ENCODE measurements around the gene TAP1.

TAP1 gene

DNA sequence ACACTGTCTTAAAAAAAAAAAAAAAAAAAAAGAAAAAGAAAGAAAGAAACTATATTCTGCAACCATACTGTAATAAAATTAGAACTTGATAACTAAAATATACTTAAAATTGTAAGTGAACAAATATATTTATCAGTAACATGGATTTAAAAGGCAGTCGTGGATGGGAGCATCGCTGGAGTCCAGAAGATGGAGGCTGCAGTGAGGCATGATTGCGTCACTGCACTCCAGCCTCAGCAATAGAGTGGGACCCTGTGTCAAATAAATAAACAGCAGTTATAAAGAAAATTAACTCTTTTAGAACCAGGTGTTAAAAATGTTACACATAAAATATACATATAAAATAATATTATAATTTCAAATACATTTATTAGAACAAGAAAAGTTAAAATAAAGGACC, 9.2 kb upstream of the TAP1 start:
- no peak for DNase-seq (ENCODE audit: low read depth in 2 of 2)
- no peak overlapping the region for H3K4me3 ChIP-seq (replicated peaks in 1 of 2; ENCODE audit: low read depth in 2 of 2, low read length in 2 of 2)
- TF ChIP-seq, protein P1, sequence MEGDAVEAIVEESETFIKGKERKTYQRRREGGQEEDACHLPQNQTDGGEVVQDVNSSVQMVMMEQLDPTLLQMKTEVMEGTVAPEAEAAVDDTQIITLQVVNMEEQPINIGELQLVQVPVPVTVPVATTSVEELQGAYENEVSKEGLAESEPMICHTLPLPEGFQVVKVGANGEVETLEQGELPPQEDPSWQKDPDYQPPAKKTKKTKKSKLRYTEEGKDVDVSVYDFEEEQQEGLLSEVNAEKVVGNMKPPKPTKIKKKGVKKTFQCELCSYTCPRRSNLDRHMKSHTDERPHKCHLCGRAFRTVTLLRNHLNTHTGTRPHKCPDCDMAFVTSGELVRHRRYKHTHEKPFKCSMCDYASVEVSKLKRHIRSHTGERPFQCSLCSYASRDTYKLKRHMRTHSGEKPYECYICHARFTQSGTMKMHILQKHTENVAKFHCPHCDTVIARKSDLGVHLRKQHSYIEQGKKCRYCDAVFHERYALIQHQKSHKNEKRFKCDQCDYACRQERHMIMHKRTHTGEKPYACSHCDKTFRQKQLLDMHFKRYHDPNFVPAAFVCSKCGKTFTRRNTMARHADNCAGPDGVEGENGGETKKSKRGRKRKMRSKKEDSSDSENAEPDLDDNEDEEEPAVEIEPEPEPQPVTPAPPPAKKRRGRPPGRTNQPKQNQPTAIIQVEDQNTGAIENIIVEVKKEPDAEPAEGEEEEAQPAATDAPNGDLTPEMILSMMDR (IDR thresholded peaks at IDR 0.05; ENCODE audit: low read depth, low read length), result no peak

DNA sequence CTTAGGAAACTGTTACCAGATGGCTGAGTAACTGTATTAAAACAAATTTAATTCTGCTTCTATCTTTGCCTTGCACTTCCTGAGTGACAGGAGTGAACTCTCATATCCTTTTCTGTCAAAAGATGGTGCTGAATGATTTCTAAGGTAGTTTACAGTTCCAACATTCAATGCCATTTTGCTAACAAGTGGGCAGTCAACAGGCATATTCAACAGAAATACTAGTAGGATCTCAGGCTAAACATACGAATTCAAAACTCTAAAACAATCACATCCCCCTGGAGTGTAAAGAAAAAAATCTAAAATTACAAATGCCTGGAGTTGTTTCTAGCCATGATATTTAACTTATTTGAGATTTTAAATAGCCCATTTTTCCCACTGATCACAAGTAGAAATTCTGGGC, 7.2 kb upstream of the TAP1 start:
- no peak for DNase-seq (ENCODE audit: low read depth in 2 of 2)
- H3K4me3 ChIP-seq (replicated peaks in 1 of 2; ENCODE audit: low read depth in 2 of 2, low read length in 2 of 2), result no peak overlapping the region
- TF ChIP-seq, protein P1 (IDR thresholded peaks at IDR 0.05; ENCODE audit: low read depth, low read length), result no peak

DNA sequence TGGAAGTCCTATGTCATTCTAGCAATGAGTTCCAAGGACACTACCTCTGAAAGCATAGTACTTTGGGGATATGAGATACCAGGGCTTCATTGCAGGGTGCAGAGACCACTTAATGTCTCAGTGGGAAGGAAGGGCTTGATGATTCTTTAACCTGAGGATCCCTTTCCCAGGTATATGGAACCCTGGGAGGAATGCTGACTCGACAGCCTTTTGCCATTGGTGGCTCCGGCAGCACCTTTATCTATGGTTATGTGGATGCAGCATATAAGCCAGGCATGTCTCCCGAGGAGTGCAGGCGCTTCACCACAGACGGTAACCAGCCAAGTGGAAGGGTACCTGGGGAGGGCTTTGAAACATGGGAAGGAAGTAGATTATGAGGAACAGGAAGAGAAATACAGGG, 4.7 kb upstream of the TAP1 start:
- no peak overlapping the region for H3K4me3 ChIP-seq (replicated peaks in 1 of 2; ENCODE audit: low read depth in 2 of 2, low read length in 2 of 2)
- TF ChIP-seq, protein P1 (IDR thresholded peaks at IDR 0.05; ENCODE audit: low read depth, low read length), result no peak
- no peak for DNase-seq (ENCODE audit: low read depth in 2 of 2)

DNA sequence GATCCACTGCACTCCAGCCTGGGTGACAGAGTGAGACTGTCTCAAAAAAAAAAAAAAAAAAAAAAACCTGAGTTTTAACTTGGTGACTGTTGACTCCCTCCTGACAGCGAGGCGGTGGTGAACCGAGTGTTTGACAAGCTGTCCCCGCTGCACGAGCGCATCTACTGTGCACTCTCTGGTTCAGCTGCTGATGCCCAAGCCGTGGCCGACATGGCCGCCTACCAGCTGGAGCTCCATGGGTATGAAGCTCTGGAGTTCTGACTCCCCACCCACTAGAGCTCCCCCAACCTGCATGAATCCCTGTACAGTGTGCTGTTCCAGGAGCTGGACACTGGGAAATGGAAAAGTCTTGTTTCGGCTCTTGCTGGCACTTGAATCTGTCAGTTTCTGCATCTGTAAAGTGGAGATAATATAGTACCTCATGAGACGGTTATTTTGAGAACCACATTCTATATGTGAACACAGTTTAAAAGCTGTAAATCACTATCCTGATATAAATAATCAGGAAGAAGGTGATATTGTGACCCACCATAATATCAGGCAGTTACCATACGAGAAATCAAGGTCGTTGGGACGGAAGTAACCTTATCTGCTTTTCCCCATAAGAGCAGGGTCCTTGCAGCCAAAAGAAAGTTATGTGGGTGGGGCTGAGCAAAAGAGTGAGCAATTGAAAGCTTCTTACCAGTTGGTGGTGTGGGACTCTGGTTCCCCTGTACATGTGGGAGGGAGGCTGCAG, 3.8 kb upstream of the TAP1 start:
- no peak overlapping the region for H3K4me3 ChIP-seq (replicated peaks in 1 of 2; ENCODE audit: low read depth in 2 of 2, low read length in 2 of 2)
- TF ChIP-seq, protein P1 (IDR thresholded peaks at IDR 0.05; ENCODE audit: low read depth, low read length), result no peak
- no peak for DNase-seq (ENCODE audit: low read depth in 2 of 2)

DNA sequence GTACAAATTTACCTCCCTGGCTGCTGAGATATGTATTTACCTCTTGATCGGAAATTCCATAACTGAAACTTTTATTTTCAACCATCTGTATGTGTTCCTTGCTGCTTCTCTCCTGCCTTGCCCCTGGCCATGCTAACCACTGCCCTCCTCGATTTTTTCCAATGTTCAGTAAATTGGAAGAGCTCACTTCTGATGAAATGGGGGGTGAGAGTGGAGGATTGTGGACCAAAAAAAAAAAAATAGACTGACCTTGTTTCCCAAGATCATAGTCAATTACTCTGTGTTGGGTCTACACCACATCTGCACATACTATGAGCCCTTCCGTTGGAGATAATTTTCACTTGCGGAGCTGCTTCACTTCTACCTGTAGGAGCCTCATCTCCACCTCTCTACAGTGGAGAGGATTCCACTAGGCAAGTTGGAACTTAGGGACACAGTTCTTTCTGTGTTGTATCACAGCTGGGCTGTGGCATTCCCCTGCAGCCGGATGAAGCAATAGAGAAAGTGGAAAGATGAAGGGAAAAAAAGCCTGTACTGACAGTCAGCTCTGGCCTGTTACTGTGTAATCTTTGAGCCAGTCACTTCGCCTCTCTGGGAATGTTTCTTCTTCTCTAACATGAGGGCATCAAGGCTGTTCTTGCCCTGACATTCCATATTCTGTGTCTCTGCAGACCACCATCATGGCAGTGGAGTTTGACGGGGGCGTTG, 2.1 kb upstream of the TAP1 start:
- no peak for DNase-seq (ENCODE audit: low read depth in 2 of 2)
- no peak overlapping the region for H3K4me3 ChIP-seq (replicated peaks in 1 of 2; ENCODE audit: low read depth in 2 of 2, low read length in 2 of 2)
- TF ChIP-seq, protein P1 (IDR thresholded peaks at IDR 0.05; ENCODE audit: low read depth, low read length), result no peak

DNA sequence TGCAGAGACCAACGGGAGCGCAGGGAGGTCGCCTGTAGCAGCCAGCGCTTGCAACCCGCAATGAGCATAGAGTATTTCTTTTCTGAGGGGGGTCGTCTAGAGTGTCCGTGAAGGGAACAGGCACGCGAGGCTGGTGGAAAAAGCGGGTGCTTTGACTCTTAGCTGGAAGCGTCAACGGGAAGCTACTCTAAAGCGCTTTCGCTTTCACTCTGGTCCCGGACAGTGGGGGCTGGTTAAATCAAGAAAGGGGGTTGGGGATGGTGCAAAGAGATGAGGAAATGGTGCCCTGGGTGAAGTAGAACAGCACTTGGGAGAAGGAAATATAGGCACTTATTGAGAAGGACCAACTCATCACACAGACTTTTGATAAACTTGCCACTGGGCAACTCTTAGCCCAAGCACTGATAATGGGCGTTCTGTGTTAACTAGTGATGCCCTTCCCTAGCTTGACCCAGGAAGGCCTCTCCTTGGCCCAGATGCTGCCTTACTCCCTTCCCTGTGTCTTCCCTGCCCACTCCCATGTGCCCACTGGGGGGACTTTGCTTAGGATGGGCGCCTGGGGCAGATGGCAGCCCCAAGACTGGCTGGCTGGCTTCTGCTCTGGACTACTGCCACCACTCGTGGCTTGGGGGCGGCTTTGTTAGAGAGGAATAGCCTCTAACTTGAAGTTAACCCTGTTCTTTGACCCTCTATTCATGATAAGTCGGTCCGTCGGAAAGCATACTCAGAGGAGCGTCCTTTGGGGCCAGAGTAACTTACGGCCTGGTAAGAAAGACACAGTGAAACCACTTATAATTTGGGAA, 1.1 kb upstream of the TAP1 start:
- DNase-seq (ENCODE audit: low read depth in 2 of 2), result peak; percentile 42 to 47
- peak overlapping the region; percentile 93 to 94 for H3K4me3 ChIP-seq (replicated peaks in 1 of 2; ENCODE audit: low read depth in 2 of 2, low read length in 2 of 2)
- TF ChIP-seq, protein P1 (IDR thresholded peaks at IDR 0.05; ENCODE audit: low read depth, low read length), result no peak
